Neural progenitor cell (in vitro differentiated cells): ENCODE measurements around the gene SLC9A3.

ENCODE experiments used
- EZH2 ChIP-seq: fragments of 200-600 bp; sonication (generic); IDR thresholded peaks from 2 replicates; pipeline ENCODE4 v1.6.1; 2017; ENCODE audit warnings: antibody characterized with exemption, mild to moderate bottlenecking, moderate library complexity
- EZH2phosphoT487 ChIP-seq: fragments of 200-600 bp; sonication (generic); IDR thresholded peaks from 2 replicates; pipeline ENCODE4 v1.6.1; 2017; ENCODE audit warnings: antibody characterized with exemption
- TF ChIP-seq, protein P1 (sequence below): fragments of 200-600 bp; sonication (generic); IDR thresholded peaks from 2 replicates; pipeline ENCODE4 v1.5.1; 2017; ENCODE audit warnings: antibody characterized with exemption, mild to moderate bottlenecking

DNA sequence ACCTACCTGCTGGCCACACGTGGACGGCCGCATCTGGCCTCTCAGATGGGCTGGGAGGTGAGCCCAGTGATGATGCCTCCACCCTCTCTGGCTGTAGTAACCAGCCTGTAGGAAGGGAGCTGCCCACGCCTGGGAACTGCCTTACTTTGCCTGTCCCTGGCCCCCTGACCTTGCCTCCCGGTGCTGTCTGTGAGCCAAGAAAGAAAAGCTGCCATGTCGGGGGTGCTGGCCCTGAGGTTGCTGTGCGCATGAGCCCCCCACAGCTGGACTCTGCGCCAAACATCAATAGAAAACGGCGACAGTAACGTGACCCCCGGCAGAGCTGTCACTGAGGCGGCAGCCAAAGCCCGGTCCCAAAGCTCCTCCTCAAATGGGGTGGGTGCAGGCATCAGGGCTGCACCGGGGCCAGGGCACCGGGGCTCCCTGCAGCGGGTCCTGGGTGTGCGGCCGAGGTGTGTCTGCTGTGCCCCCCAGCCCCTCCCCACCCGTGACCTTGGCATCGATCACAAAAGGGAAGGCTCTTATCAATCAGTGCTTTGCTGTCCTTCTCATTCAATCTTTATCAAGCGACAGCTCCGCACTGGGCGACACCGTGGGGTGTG, 15.3 kb upstream of the SLC9A3 start:
- TF ChIP-seq, protein P1, sequence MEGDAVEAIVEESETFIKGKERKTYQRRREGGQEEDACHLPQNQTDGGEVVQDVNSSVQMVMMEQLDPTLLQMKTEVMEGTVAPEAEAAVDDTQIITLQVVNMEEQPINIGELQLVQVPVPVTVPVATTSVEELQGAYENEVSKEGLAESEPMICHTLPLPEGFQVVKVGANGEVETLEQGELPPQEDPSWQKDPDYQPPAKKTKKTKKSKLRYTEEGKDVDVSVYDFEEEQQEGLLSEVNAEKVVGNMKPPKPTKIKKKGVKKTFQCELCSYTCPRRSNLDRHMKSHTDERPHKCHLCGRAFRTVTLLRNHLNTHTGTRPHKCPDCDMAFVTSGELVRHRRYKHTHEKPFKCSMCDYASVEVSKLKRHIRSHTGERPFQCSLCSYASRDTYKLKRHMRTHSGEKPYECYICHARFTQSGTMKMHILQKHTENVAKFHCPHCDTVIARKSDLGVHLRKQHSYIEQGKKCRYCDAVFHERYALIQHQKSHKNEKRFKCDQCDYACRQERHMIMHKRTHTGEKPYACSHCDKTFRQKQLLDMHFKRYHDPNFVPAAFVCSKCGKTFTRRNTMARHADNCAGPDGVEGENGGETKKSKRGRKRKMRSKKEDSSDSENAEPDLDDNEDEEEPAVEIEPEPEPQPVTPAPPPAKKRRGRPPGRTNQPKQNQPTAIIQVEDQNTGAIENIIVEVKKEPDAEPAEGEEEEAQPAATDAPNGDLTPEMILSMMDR, result no peak
- TF ChIP-seq EZH2phosphoT487 (no peak), EZH2 (no peak)
